IMR-90 (cell line): ENCODE results near the gene TLR9. TPM values are rescaled to one million over a fixed set of nuclear protein-coding genes. Genes with fewer than 3 reads are reported as not detected.

Experiments
- ATAC-seq: fragments of 200-7000 bp; cut with Tn5 transposase; 2 replicates; pipeline ENCODE4 v1.9.1; 2020; ENCODE audit warnings: low read depth, mild to moderate bottlenecking, moderate library complexity
- BruUV-seq: library from RNA; stranded (reverse); fragments of 400-500 nt; replicated peaks from 2 replicates; lab custom pipeline; 2021; lab: Mats Ljungman, UMichigan
- CTCF ChIA-PET: fragments of 300-600 bp; formaldehyde crosslinking; extraction: SDS; loops from one replicate; lab custom pipeline; 2021; ENCODE audit warnings: antibody characterized with exemption; lab: Yijun Ruan, JAX
- POLR2A ChIA-PET: fragments of 300-600 bp; sonication (Branson Sonifier 250); formaldehyde crosslinking; loops from one replicate; lab custom pipeline; 2022; ENCODE audit warnings: antibody characterized with exemption; ENCODE audit not compliant: unreplicated experiment; lab: Charles Lee
- DNase-seq: peaks from one replicate; pipeline ENCODE4 v3.0.0; 2013
- H2AFZ ChIP-seq: replicated peaks from 2 replicates; pipeline ENCODE3; 2013; ENCODE audit warnings: low read length, mild to moderate bottlenecking; ENCODE audit not compliant: poor library complexity
- H2AK5ac ChIP-seq: 2 replicates; pipeline ENCODE4 v1.6.1; 2013; ENCODE audit warnings: low read depth, low read length, inconsistent platforms
- H2AK9ac ChIP-seq: replicated peaks from 2 replicates; pipeline ENCODE3; 2013; ENCODE audit warnings: mild to moderate bottlenecking, low read depth, low read length, moderate library complexity; ENCODE audit not compliant: poor library complexity
- H2BK120ac ChIP-seq: 2 replicates; pipeline ENCODE4 v1.6.1; 2013; ENCODE audit warnings: low read depth, low read length, inconsistent platforms
- H2BK15ac ChIP-seq: 3 replicates; pipeline ENCODE4 v1.6.1; 2013; ENCODE audit warnings: low read depth, low read length, inconsistent platforms
- H2BK20ac ChIP-seq: 2 replicates; pipeline ENCODE4 v1.6.1; 2013; ENCODE audit warnings: low read depth, mild to moderate bottlenecking, inconsistent platforms, low read length, moderate library complexity
- H2BK5ac ChIP-seq: 2 replicates; pipeline ENCODE4 v1.6.1; 2013; ENCODE audit warnings: mild to moderate bottlenecking, low read depth, low read length, inconsistent platforms; ENCODE audit not compliant: poor library complexity, severe bottlenecking
- H3K14ac ChIP-seq: replicated peaks from 2 replicates; pipeline ENCODE4 v1.6.1; 2013; ENCODE audit warnings: low read depth, low read length, inconsistent platforms
- H3K18ac ChIP-seq: 2 replicates; pipeline ENCODE4 v1.6.1; 2013; ENCODE audit warnings: low read depth, low read length, control low read depth
- H3K23ac ChIP-seq: 2 replicates; pipeline ENCODE4 v1.6.1; 2013; ENCODE audit warnings: low read depth, low read length, inconsistent platforms
- H3K27ac ChIP-seq: 2 replicates; pipeline ENCODE4 v1.5.1; 2013; ENCODE audit warnings: mild to moderate bottlenecking, control low read depth, low read length; ENCODE audit not compliant: insufficient read depth
- H3K27me3 ChIP-seq: 2 replicates; pipeline ENCODE4 v1.6.1; 2013; ENCODE audit warnings: low read length; ENCODE audit not compliant: control insufficient read depth, insufficient read depth
- H3K36me3 ChIP-seq: 2 replicates; pipeline ENCODE4 v1.6.1; 2013; ENCODE audit warnings: low read length, mixed read lengths; ENCODE audit not compliant: control insufficient read depth, insufficient read depth
- H3K4ac ChIP-seq: 2 replicates; pipeline ENCODE4 v1.6.1; 2013; ENCODE audit warnings: low read depth, low read length, inconsistent platforms
- H3K4me1 ChIP-seq: 2 replicates; pipeline ENCODE4 v1.6.1; 2013; ENCODE audit warnings: low read length, mixed read lengths; ENCODE audit not compliant: control insufficient read depth, insufficient read depth
- H3K4me2 ChIP-seq: 2 replicates; pipeline ENCODE4 v1.6.1; 2013; ENCODE audit warnings: low read depth, mild to moderate bottlenecking, control low read depth, low read length, moderate library complexity
- H3K4me3 ChIP-seq: 2 replicates; pipeline ENCODE4 v1.5.1; 2013; ENCODE audit warnings: low read depth, mild to moderate bottlenecking, control low read depth, low read length, moderate library complexity; ENCODE audit not compliant: insufficient read depth
- H3K56ac ChIP-seq: 2 replicates; pipeline ENCODE4 v1.6.1; 2013; ENCODE audit warnings: low read length, inconsistent platforms; ENCODE audit not compliant: insufficient read depth; ENCODE audit errors: extremely low read depth
- H3K79me1 ChIP-seq, 2 experiments: 2 replicates each; pipeline ENCODE4 v1.6.1; 2013; ENCODE audit warnings: low read length in 2 of 2, inconsistent platforms in 1 of 2, low read depth in 1 of 2
- H3K9ac ChIP-seq: 2 replicates; pipeline ENCODE4 v1.6.1; 2013; ENCODE audit warnings: low read depth, low read length, control low read depth
- H3K9me1 ChIP-seq: 2 replicates; pipeline ENCODE4 v1.6.1; 2013; ENCODE audit warnings: low read length, inconsistent platforms; ENCODE audit not compliant: insufficient read depth
- H3K9me3 ChIP-seq: 2 replicates; pipeline ENCODE4 v1.6.1; 2013; ENCODE audit warnings: low read length; ENCODE audit not compliant: control insufficient read depth, insufficient read depth
- H4K20me1 ChIP-seq: 2 replicates; pipeline ENCODE4 v1.6.1; 2013; ENCODE audit warnings: low read length, inconsistent platforms; ENCODE audit not compliant: insufficient read depth
- H4K5ac ChIP-seq: 2 replicates; pipeline ENCODE4 v1.6.1; 2013; ENCODE audit warnings: mild to moderate bottlenecking, low read depth, low read length, control low read depth
- H4K8ac ChIP-seq, 2 experiments: 2 replicates each; pipeline ENCODE4 v1.6.1; 2013; ENCODE audit warnings: low read depth in 2 of 2, low read length in 2 of 2, control low read depth in 1 of 2, inconsistent platforms in 1 of 2
- H4K91ac ChIP-seq: 2 replicates; pipeline ENCODE4 v1.6.1; 2013; ENCODE audit warnings: low read depth, low read length, inconsistent platforms; ENCODE audit not compliant: insufficient read depth
- CEBPB ChIP-seq: IDR thresholded peaks from 2 replicates; pipeline ENCODE4 v1.6.1; 2012; ENCODE audit warnings: low read depth, low read length, improper control_type of control experiment
- FOS ChIP-seq: fragments of 150-350 bp; IDR thresholded peaks from 2 replicates; pipeline ENCODE4 v1.6.1; 2016; ENCODE audit warnings: low read depth, low read length
- MAZ ChIP-seq: IDR thresholded peaks from 2 replicates; pipeline ENCODE4 v1.6.1; 2012; ENCODE audit warnings: low read depth, mild to moderate bottlenecking, low read length, improper control_type of control experiment, moderate library complexity, borderline replicate concordance
- MXI1 ChIP-seq: IDR thresholded peaks from 2 replicates; pipeline ENCODE4 v1.6.1; 2012; ENCODE audit warnings: low read depth, mild to moderate bottlenecking, low read length, moderate library complexity, borderline replicate concordance
- RAD21 ChIP-seq: IDR thresholded peaks from 2 replicates; pipeline ENCODE4 v1.6.1; 2012; ENCODE audit warnings: low read length, improper control_type of control experiment
- RFX5 ChIP-seq: IDR thresholded peaks from 2 replicates; pipeline ENCODE4 v1.8.0; 2012; ENCODE audit warnings: low read depth, mild to moderate bottlenecking, low read length, moderate library complexity
- USF2 ChIP-seq: fragments of 150-350 bp; IDR thresholded peaks from 2 replicates; pipeline ENCODE4 v1.6.1; 2017; ENCODE audit warnings: mild to moderate bottlenecking, antibody characterized with exemption, low read length, low read depth
- WGBS, 2 experiments: methylation state at CpG; one replicate each; pipeline versions ENCODE4 v1.1.5 to v1.1.7; 2013; ENCODE audit warnings: missing lambda C conversion rate in 2 of 2; ENCODE audit not compliant: insufficient read length in 1 of 2; ENCODE audit errors: extremely low coverage in 2 of 2; 5-methylcytosine and 5-hydroxymethylcytosine counted together
- dilution Hi-C: fragments of 300-500 bp; cut with HindIII; formaldehyde crosslinking; loops from one replicate; pipeline ENCODE4 v1.14.3; 2018; ENCODE audit warnings: low sequenced_read_pairs; ENCODE audit not compliant: unreplicated experiment
- in situ Hi-C: fragments of 300-500 bp; cut with MboI; formaldehyde crosslinking; loops from 3 replicates; pipeline ENCODE4 v1.14.3; 2019; ENCODE audit warnings: low sequenced_read_pairs, inconsistent platforms, mixed read lengths
- intact Hi-C: fragments of 100-400 bp; cut with micrococcal nuclease; formaldehyde crosslinking; loops from 2 replicates; pipeline ENCODE4 v1.10.0; 2022
- polyA plus RNA-seq, 3 experiments: library from polyadenylated mRNA; depleted of rRNA; stranded (reverse); fragments of >200 nt; gene quantifications; 2 replicates each; pipeline ENCODE4 v1.2.3, GENCODE V29; 2012; ENCODE audit warnings: low replicate concordance in 1 of 3
- total RNA-seq: library from RNA; depleted of rRNA; stranded (reverse); fragments of >200 nt; gene quantifications from 2 replicates; pipeline ENCODE4 v1.2.3, GENCODE V29; 2012
- TF ChIP-seq, protein P1 (sequence below): conservative IDR thresholded peaks from 2 replicates; pipeline ENCODE4 v1.5.1; 2012; ENCODE audit warnings: mild to moderate bottlenecking, low read depth, low read length, improper control_type of control experiment

TLR9 gene
- total and polyA plus RNA-seq, 2 of the 4 experiments (the other 2 are of a cell fraction): not detected

DNA sequence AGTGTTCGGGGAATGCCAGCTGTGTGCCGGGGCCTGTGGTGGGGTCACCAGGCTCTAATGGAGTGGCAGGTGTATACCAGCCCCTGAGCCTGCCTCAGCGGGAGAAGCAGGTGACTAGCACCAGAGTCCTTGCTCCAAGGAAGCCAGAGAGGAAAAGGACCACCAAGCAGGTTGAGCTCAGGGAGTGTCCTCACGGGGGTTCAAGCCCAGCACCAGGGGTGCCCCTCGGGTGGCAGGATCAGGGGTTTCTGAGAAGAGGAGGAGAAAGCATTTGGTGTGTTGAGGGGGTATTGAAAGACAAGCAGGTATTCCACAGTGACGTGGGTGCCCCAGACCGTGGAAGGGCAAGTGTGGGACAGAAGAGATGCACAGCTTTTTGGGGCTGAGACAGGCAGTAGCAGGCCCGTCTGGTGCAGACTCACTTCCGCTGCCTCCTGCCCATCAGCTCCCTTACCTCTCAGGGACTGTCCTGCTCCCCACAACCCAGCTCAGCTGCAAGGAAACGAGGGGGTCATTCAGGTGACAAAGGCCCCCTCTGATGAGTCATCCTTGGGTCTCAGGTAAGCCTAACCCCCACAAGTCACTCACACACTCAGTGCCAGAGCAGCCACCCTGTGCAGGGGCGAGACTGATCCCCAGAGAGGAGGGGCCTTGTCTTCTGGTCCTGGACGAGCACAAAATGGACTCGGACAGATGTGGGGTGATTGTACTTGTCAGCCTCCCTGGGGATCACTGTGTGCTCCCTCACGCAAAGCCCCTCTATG, 49.8 kb downstream of the TLR9 start:
- H3K79me1 ChIP-seq: no peaks in the 10 kb centered on the region
- WGBS, 2 experiments: 90% methylated on average over 4 of the region's 14 CpGs; no CpG with 5 or more reads in 1 of the 2 experiments
- no peak overlapping the region for H3K56ac ChIP-seq
- in situ Hi-C loops (no loop called here), intact Hi-C loops (no loop called here), dilution Hi-C loops (no loop called here)
- no peak overlapping the region for H3K27ac ChIP-seq
- no peak overlapping the region for H2AK5ac ChIP-seq
- H2BK15ac ChIP-seq: no peak overlapping the region
- no peak overlapping the region for H2AFZ ChIP-seq
- ATAC-seq: no peak
- ChIA-PET POLR2A (no interaction called here), CTCF (interaction anchor here (0.6 kb wide), 1 partner anchor 19 kb away, joined by 3 read pairs; no protein-coding TSS in a partner anchor)
- H3K18ac ChIP-seq: no peak overlapping the region
- no peak overlapping the region for H3K9ac ChIP-seq
- H3K23ac ChIP-seq: no peak overlapping the region
- H3K4me2 ChIP-seq: no peak overlapping the region
- H3K4ac ChIP-seq: no peak overlapping the region
- H2BK120ac ChIP-seq: no peak overlapping the region
- no peak overlapping the region for H3K14ac ChIP-seq
- TF ChIP-seq MAZ (no peak), USF2 (no peak), MXI1 (no peak), CEBPB (no peak), RFX5 (no peak), FOS (no peak), RAD21 (no peak)
- TF ChIP-seq, protein P1, sequence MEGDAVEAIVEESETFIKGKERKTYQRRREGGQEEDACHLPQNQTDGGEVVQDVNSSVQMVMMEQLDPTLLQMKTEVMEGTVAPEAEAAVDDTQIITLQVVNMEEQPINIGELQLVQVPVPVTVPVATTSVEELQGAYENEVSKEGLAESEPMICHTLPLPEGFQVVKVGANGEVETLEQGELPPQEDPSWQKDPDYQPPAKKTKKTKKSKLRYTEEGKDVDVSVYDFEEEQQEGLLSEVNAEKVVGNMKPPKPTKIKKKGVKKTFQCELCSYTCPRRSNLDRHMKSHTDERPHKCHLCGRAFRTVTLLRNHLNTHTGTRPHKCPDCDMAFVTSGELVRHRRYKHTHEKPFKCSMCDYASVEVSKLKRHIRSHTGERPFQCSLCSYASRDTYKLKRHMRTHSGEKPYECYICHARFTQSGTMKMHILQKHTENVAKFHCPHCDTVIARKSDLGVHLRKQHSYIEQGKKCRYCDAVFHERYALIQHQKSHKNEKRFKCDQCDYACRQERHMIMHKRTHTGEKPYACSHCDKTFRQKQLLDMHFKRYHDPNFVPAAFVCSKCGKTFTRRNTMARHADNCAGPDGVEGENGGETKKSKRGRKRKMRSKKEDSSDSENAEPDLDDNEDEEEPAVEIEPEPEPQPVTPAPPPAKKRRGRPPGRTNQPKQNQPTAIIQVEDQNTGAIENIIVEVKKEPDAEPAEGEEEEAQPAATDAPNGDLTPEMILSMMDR: no peak
- DNase-seq: no peak
- H3K27me3 ChIP-seq: peaks cover 9% of the 10 kb centered on the region
- no TSS peak for BruUV-seq
- H3K36me3 ChIP-seq: no peaks in the 10 kb centered on the region
- no peak overlapping the region for H3K4me3 ChIP-seq
- H3K9me3 ChIP-seq: no peaks in the 10 kb centered on the region
- no peak overlapping the region for H2BK5ac ChIP-seq
- H4K8ac ChIP-seq: no peak overlapping the region
- H3K4me1 ChIP-seq: peaks cover 13% of the 10 kb centered on the region
- H4K91ac ChIP-seq: no peak overlapping the region
- H4K5ac ChIP-seq: no peak overlapping the region
- H2BK20ac ChIP-seq: no peak overlapping the region; the same call in 1 of the 2 replicates
- H3K9me1 ChIP-seq: peaks cover 23% of the 10 kb centered on the region
- H2AK9ac ChIP-seq: no peak overlapping the region
- no peaks in the 10 kb centered on the region for H4K20me1 ChIP-seq
